SU-DHL-6 (cell line): ENCODE results near the gene MYL2.

Source experiments
- EZH2phosphoT487 ChIP-seq: fragments of 200-600 bp; sonication (generic), shearing (Covaris generic); conservative IDR thresholded peaks from 2 replicates; pipeline ENCODE4 v1.6.1; 2018; ENCODE audit warnings: mild to moderate bottlenecking, antibody characterized with exemption, low read length, moderate library complexity, mixed read lengths
- TF ChIP-seq, protein P1 (sequence below): fragments of 200-600 bp; sonication (generic); IDR thresholded peaks from one replicate; pipeline ENCODE4 v1.5.1; 2017; ENCODE audit warnings: antibody characterized with exemption, mild to moderate bottlenecking, low read length, moderate library complexity; ENCODE audit not compliant: insufficient read depth, poor library complexity, severe bottlenecking

- TF ChIP-seq, protein P1, sequence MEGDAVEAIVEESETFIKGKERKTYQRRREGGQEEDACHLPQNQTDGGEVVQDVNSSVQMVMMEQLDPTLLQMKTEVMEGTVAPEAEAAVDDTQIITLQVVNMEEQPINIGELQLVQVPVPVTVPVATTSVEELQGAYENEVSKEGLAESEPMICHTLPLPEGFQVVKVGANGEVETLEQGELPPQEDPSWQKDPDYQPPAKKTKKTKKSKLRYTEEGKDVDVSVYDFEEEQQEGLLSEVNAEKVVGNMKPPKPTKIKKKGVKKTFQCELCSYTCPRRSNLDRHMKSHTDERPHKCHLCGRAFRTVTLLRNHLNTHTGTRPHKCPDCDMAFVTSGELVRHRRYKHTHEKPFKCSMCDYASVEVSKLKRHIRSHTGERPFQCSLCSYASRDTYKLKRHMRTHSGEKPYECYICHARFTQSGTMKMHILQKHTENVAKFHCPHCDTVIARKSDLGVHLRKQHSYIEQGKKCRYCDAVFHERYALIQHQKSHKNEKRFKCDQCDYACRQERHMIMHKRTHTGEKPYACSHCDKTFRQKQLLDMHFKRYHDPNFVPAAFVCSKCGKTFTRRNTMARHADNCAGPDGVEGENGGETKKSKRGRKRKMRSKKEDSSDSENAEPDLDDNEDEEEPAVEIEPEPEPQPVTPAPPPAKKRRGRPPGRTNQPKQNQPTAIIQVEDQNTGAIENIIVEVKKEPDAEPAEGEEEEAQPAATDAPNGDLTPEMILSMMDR = no peak
- TF ChIP-seq EZH2phosphoT487 = no peak
Observed at GRCh38 chr12:110957652-110958051, 37.3 kb upstream of the MYL2 start.
